Stimulated activated CD8-positive, alpha-beta memory T cell treated with anti-CD3 and anti-CD28 coated beads, Interleukin-2, amount 100 ng/mL, for 48 hours (primary cell): ENCODE data around the gene TXK.
"Not testable (repeated sequence)": the region's sequence is repeated elsewhere in the genome, so short reads cannot be mapped to it uniquely, and the experiment has no call there.

ENCODE experiments used
- DNase-seq, 2 donors: peaks; one replicate each; pipeline ENCODE4 v3.0.0-alpha.2; 2020; ENCODE audit warnings: low read depth in 2 of 2

Gene TXK

DNA sequence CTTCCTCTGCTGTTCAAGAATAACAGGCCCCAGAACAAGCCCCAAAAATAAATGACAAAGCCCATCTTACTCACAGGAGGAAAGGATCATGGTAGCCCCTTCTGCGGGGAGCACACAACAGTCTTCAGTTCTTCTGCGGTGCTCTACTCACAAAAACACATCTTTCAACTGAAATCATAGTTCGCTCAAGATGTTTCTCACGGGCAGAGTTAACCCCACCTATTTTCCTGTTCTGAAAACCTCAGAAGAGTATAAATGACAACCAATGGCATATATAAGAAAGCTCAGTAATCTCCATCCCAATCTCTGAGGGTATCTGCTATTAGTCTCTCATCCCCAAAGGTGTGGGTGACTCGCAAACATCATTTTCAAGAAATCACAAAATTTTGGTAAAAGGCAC is at the start of gene TXK:
Gene TXK, minus strand, starts transcription at position 170 of the 400 bp plus-strand sequence. Its CDS starts 80 bp downstream, at position 90.
- no peak for DNase-seq

GRCh38 chr4:48180234-48180633 is 46.2 kb upstream of the TXK start:
- no peak for DNase-seq

GRCh38 chr4:48178931-48179330 is 44.9 kb upstream of the TXK start:
- no peak for DNase-seq

DNA sequence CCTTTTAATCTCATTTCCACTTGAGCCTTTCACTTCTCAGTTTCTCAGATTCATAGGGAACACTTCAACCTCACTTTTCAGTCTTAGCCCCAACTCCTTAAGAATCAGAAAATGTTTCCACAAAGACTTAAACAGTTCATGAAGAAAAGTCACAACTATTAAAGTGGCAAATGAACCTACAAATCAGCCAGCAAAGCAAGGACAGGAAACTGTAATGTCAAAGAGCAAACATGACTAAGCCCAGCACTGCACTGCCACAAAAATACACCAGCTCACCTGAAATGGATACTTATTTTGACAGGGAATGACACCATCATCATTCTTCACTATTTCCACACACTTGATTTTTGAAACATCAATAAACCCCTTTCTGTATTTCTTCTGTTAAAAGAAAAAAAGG is 41.8 kb upstream of the TXK start:
- no peak for DNase-seq

DNA sequence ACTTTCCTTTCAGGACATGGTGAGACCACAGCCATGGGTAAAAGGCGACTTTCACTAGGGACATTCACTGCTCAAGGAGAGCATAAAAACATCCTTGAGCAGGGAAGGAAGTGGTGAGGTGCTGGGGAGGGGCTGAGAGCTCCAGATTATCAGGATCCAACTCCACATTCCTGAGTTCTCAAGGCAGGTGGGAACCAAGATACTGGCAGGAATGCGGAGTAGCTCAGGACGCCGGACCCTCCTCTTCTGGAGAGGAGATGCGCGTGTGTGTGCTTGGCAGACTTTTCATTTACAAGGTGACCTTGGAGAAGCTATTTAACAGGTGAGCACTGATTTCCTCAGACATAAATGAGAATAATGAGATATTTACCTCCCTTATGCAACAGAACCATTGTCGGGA is 41.3 kb upstream of the TXK start:
- DNase-seq, result no peak

- no peak for DNase-seq
Measured at GRCh38 chr4:48173056-48173991, 39.3 kb upstream of the TXK start.

- DNase-seq, result no peak
Measured at GRCh38 chr4:48172651-48173050, 38.6 kb upstream of the TXK start.

DNA sequence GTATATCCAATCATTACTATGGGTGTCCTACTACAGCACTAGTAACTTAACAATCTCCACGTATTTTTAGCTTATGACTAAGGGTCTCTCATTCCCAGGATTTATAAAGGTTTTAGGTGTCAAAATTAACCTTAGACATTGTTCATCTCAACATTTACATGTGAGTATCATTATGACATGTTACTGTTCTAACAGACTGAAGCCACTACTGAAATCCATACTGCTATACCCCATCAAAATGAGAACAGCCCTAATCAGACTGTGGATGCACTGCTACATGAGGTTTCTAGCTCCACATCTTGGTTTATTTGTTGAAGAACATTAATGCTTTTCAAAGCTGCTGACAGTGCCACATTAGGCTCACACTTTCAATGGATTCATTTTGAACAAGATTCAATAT is 35.6 kb upstream of the TXK start:
- no peak for DNase-seq

DNA sequence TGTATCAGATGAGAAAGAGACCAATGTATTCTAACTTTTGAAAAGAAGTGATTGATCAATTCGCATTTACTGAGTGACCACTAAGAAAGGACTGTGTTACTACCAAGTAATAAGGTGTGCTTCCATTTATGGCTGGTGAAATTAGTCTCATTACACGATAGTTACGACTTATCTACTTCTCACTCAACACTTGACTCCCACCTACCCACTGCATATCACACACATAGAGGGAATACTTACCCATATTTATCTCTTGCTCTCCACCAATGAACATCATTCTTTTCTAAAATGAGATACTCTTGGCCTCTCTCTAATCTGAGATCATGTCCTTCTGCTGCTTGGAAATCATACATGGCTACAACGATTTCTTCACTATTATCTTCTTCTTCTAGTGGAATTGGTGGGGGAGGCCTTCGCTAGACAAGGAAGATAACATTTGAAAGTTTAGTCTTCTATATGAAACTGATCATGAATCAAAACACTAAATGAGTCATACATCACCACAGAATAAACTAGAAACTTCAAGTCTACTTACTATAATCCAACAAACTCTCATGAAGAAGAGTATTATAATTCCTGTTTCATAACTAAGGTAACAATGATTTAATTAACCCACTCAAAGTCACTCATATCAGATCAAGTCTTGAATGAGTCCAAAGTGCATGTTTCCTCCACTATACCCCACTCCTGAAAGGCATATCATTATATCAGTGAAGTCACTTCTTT is 33.7 kb upstream of the TXK start:
- DNase-seq, result no peak

DNA sequence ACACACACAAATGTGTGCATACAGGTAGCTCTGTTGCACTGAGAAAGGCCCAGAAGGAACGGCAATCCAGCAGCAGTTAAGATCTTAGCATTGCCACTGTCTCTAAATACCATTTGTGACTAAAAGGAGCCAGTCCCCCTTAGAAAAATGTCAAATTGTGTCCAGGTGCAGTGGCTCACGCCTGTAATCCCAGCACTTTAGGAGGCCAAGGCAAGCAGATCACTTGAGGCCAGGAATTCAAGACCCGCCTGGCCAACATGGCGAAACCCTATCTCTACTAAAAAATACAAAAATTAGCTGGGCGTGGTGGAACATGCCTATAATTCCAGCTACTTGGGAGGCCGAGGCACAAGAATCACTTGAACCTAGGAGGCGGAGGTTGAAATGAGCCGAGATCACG is 30.5 kb upstream of the TXK start:
- DNase-seq, result not testable (repeated sequence)

- no peak for DNase-seq
Measured at GRCh38 chr4:48163746-48164145, 29.7 kb upstream of the TXK start.

DNA sequence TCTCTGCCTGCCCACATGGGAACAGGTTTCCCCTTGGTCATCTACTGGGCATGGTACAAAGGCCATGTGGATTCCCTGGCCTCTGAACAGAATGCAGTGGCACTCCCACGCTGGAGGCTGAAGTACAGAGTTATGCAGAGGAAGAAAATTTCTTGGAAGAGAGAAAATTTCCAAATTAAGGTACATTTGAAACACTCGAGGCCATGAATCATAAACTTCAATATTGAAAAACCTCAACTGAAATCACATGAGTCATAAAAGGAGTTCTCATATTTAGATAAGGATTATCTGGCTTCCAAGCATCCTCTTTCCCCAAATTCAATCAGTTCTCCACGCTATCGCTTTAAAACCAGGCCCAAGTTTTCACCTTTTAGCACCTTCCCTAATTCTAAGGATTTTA is 28.1 kb upstream of the TXK start:
- DNase-seq, result no peak

- DNase-seq, result no peak
Measured at GRCh38 chr4:48157271-48157670, 23.2 kb upstream of the TXK start.

GRCh38 chr4:48156423-48156822 is 22.4 kb upstream of the TXK start:
- DNase-seq, result no peak

- no peak for DNase-seq
Measured at GRCh38 chr4:48153791-48154550, 19.9 kb upstream of the TXK start.

DNA sequence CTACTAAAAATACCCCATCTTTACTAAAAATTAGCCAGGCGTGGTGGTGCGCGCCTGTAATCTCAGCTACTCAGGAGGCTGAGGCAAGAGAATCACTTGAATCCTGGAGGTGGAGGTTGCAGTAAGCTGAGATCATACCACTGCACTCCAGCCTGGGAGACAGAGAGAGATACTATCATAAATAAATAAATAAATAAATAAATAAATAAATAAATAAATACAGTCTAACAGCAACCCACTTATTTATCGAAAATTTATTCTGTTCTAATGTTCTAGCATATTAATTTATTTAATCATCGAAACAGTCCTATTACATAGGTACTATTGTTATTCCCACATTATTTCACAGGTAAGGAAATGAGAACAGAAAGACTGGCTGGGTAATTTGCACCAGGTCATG is 18.2 kb upstream of the TXK start:
- no peak for DNase-seq

DNA sequence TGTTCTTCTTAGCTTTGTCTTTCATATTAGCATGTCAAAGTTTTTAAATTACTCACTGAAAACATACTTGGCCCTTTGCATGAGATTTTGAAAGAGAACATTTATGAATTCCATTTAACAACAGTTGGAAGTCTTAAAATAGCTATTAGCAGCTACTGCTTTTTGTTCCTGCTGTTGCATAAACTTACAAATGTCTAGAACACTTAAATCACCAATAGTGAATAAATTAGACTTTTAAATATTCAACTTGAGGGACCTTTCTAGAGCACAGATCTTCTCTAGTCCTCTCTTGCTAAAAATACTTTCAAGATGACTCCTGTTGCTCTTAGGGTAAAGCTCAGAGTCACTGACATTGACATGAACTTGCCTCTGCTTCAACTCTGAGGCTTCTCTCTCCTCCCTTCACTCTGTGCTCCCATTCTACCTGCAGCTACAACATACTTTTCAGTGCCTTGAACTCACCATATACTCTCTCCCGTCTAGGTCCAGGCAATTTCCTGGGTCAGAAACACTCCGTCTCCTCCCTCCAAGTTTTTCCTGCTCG is 15.8 kb upstream of the TXK start:
- DNase-seq, result no peak

DNA sequence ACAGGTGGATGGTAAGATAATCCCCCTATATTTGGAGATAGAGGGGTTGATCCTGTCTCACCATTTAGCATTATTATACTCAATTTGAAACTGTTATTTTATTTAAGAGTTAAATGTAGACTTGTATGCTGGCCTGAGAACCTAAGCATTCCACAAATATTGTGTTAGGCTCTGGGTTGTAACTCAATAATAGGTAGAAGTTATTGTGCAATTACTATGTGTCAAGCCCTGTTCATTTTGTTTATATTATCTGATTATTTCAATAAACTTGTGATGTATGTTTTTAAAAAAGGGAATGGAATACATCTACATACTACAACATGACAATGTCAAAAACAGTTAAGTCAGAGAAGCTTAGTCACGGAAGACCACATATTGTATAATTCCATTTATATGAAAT is 13.6 kb upstream of the TXK start:
- DNase-seq, result no peak

GRCh38 chr4:48141048-48141447 is 7.0 kb upstream of the TXK start:
- no peak for DNase-seq

DNA sequence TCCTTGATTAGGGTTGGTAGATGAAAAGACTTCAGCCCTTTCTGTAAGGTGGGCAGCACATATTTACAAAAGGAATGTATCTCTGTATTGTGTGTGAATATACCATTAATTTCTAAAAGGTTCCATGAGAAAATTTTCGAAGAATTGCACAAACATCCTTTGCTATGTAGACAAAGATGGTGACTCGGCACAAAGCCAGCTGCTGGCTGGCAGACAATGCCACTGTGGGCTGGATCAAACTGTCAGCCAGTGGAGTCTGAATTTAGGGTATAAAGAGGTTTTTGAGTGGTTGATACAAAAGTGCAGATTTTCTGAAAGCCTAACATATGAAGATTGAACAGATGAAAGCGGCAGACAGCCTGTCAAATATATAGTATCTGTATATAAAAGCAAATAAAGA is 5.6 kb upstream of the TXK start:
- no peak for DNase-seq

- no peak for DNase-seq
Measured at GRCh38 chr4:48138936-48139335, 4.9 kb upstream of the TXK start.

DNA sequence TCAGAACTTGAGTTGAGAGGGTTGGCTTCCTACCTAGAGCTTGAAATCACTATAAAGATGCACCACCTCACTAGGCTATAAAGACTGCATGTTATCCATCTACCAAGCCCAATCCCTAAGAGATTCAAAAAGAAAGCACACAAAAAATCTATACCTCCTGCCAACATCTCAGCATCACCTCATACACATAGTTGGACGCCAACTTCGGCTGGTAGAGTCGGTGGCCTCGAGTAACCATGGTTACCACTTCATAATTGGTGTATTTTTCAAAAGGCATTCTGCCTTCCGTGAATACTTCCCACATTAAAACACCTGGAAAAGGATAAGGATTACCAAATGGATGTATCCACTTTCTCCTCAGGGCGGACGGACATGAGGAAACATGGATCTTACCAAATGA is 4.5 kb upstream of the TXK start:
- no peak for DNase-seq
